ENCODE data around the gene SLC35E2B.
"Not testable (repeated sequence)": the region's sequence is repeated elsewhere in the genome, so short reads cannot be mapped to it uniquely, and the experiment has no call there.

The SLC35E2B gene

GRCh38 chr1:1702506-1702905 is 9.9 kb upstream of the SLC35E2B start:
- peak; percentile 12 for DNase-seq

- not testable (repeated sequence) for DNase-seq
These were observed 8.0 kb upstream of the SLC35E2B start for GRCh38 chr1:1700557-1700956.

GRCh38 chr1:1700067-1700466 is 7.5 kb upstream of the SLC35E2B start:
- DNase-seq = not testable (repeated sequence)

GRCh38 chr1:1699061-1699460 is 6.5 kb upstream of the SLC35E2B start:
- peak; percentile 13 for DNase-seq

- peak; percentile 13 for DNase-seq
These were observed 5.0 kb upstream of the SLC35E2B start for GRCh38 chr1:1697358-1698183.

GRCh38 chr1:1696431-1697357 is 4.1 kb upstream of the SLC35E2B start:
- peak; percentile 4 for DNase-seq

- DNase-seq = peak; percentile 88
These were observed 276 bp downstream of the SLC35E2B start for GRCh38 chr1:1692324-1692713.

GRCh38 chr1:1691443-1691842 is 1.2 kb downstream of the SLC35E2B start:
- DNase-seq = not testable (repeated sequence)

- DNase-seq = not testable (repeated sequence)
These were observed 3.1 kb downstream of the SLC35E2B start for GRCh38 chr1:1689526-1689925.

GRCh38 chr1:1687846-1688245 is 4.7 kb downstream of the SLC35E2B start:
- no peak for DNase-seq

GRCh38 chr1:1684031-1684681 is 8.4 kb downstream of the SLC35E2B start:
- DNase-seq = no peak

- no peak for DNase-seq
These were observed 9.3 kb downstream of the SLC35E2B start for GRCh38 chr1:1683104-1683905.

- DNase-seq = no peak
These were observed 11.7 kb downstream of the SLC35E2B start for GRCh38 chr1:1680912-1681273.

GRCh38 chr1:1680031-1680911 is 12.3 kb downstream of the SLC35E2B start:
- no peak for DNase-seq

- DNase-seq = no peak
These were observed 13.8 kb downstream of the SLC35E2B start for GRCh38 chr1:1678581-1679380.

- peak; percentile 53 for DNase-seq
These were observed 14.6 kb downstream of the SLC35E2B start for GRCh38 chr1:1677718-1678580.

GRCh38 chr1:1676087-1676486 is 16.5 kb downstream of the SLC35E2B start:
- DNase-seq = not testable (repeated sequence)

- not testable (repeated sequence) for DNase-seq
These were observed 17.4 kb downstream of the SLC35E2B start for GRCh38 chr1:1675218-1675617.

- DNase-seq = not testable (repeated sequence)
These were observed 17.8 kb downstream of the SLC35E2B start for GRCh38 chr1:1674806-1675205.
